KMS-11 (cell line): ENCODE data around the gene ACVR1.

Experiments used
- H2AFZ ChIP-seq: fragments of 200-600 bp; sonication (generic); 2 replicates; pipeline ENCODE4 v1.6.1; 2016; ENCODE audit warnings: antibody characterized with exemption, mixed run types, low read depth
- H3K27ac ChIP-seq: fragments of 200-600 bp; sonication (generic); 2 replicates; pipeline ENCODE4 v1.6.1; 2016; ENCODE audit warnings: mild to moderate bottlenecking, mixed run types
- H3K27me3 ChIP-seq: fragments of 200-600 bp; sonication (generic); 2 replicates; pipeline ENCODE4 v1.6.1; 2017; ENCODE audit warnings: mild to moderate bottlenecking, low read depth, mixed run types, moderate library complexity; ENCODE audit not compliant: insufficient read depth
- H3K36me3 ChIP-seq: fragments of 200-600 bp; sonication (generic); 2 replicates; pipeline ENCODE4 v1.6.1; 2017; ENCODE audit warnings: mild to moderate bottlenecking, mixed run types; ENCODE audit not compliant: insufficient read depth
- H3K4me1 ChIP-seq: fragments of 200-600 bp; sonication (generic); 2 replicates; pipeline ENCODE4 v1.6.1; 2016; ENCODE audit warnings: mild to moderate bottlenecking, low read depth, mixed run types; ENCODE audit not compliant: poor library complexity, severe bottlenecking
- H3K4me2 ChIP-seq: fragments of 200-600 bp; sonication (generic); 2 replicates; pipeline ENCODE4 v1.7.0; 2016; ENCODE audit warnings: mild to moderate bottlenecking, mixed run types
- H3K4me3 ChIP-seq: fragments of 200-600 bp; sonication (generic); IDR thresholded peaks from 2 replicates; pipeline ENCODE4 v1.6.1; 2017; ENCODE audit warnings: low read depth, low read length, mixed read lengths; ENCODE audit not compliant: insufficient read depth
- H3K79me2 ChIP-seq: fragments of 200-600 bp; sonication (generic); 2 replicates; pipeline ENCODE4 v1.6.1; 2016; ENCODE audit warnings: low read depth, mixed run types; ENCODE audit not compliant: insufficient read depth
- H3K9ac ChIP-seq: fragments of 200-600 bp; sonication (generic); 2 replicates; pipeline ENCODE4 v1.6.1; 2016; ENCODE audit warnings: mild to moderate bottlenecking, mixed run types
- H4K20me1 ChIP-seq: fragments of 200-600 bp; sonication (generic); 2 replicates; pipeline ENCODE4 v1.6.1; 2016; ENCODE audit warnings: mild to moderate bottlenecking, mixed run types; ENCODE audit not compliant: insufficient read depth
- TF ChIP-seq, protein P1 (sequence below): fragments of 200-600 bp; sonication (generic); conservative IDR thresholded peaks from 2 replicates; pipeline ENCODE4 v1.6.1; 2017; ENCODE audit warnings: low read depth, mild to moderate bottlenecking, antibody characterized with exemption, low read length, moderate library complexity, mixed read lengths

Gene ACVR1

GRCh38 chr2:157746234-157746950 is 129.7 kb downstream of the ACVR1 start:
- Histone ChIP-seq H3K4me3 (no peak overlapping the region), H3K36me3 (no peaks in the 10 kb centered on the region), H3K27me3 (no peaks in the 10 kb centered on the region), H3K4me2 (no peak overlapping the region), H3K4me1 (no peaks in the 10 kb centered on the region), H3K27ac (no peak overlapping the region), H4K20me1 (no peaks in the 10 kb centered on the region), H3K9ac (no peak overlapping the region), H2AFZ (no peak overlapping the region), H3K79me2 (no peaks in the 10 kb centered on the region)
- TF ChIP-seq, protein P1, sequence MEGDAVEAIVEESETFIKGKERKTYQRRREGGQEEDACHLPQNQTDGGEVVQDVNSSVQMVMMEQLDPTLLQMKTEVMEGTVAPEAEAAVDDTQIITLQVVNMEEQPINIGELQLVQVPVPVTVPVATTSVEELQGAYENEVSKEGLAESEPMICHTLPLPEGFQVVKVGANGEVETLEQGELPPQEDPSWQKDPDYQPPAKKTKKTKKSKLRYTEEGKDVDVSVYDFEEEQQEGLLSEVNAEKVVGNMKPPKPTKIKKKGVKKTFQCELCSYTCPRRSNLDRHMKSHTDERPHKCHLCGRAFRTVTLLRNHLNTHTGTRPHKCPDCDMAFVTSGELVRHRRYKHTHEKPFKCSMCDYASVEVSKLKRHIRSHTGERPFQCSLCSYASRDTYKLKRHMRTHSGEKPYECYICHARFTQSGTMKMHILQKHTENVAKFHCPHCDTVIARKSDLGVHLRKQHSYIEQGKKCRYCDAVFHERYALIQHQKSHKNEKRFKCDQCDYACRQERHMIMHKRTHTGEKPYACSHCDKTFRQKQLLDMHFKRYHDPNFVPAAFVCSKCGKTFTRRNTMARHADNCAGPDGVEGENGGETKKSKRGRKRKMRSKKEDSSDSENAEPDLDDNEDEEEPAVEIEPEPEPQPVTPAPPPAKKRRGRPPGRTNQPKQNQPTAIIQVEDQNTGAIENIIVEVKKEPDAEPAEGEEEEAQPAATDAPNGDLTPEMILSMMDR: no peak

DNA sequence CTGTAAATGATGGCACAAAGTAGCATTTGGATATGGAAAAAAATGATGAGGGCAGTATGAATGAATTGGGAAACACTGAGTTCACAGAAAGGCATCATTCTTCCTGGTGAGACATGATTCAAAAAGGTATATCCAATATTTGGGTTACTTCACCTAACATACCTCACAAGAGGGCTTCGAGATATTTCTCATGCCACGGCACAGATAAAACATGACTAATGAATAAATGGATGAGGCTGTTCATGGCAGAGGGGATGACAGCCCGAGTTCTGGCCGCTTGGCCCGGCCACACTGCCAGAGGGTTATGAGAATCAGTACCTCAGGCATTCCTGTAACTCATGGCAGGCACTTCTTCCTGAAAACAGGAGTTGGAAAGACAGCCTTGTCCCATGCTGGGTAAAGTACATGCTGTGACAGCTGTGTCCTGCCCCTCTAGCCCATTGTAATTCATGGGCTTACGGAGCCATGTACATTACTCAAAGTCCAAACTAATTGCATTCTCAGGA is 131.5 kb downstream of the ACVR1 start:
- H3K4me1 ChIP-seq: no peaks in the 10 kb centered on the region
- H3K9ac ChIP-seq: no peak overlapping the region
- no peaks in the 10 kb centered on the region for H3K27me3 ChIP-seq
- no peak overlapping the region for H3K4me2 ChIP-seq
- no peaks in the 10 kb centered on the region for H3K36me3 ChIP-seq
- TF ChIP-seq, protein P1: no peak
- no peak overlapping the region for H2AFZ ChIP-seq
- H3K27ac ChIP-seq: no peak overlapping the region
- no peaks in the 10 kb centered on the region for H4K20me1 ChIP-seq
- no peaks in the 10 kb centered on the region for H3K79me2 ChIP-seq
- H3K4me3 ChIP-seq: no peak overlapping the region

GRCh38 chr2:157743051-157743450 is 133.1 kb downstream of the ACVR1 start:
- Histone ChIP-seq H3K36me3 (no peaks in the 10 kb centered on the region), H3K4me1 (peaks cover 15% of the 10 kb centered on the region), H3K4me2 (no peak overlapping the region), H2AFZ (no peak overlapping the region), H4K20me1 (no peaks in the 10 kb centered on the region), H3K27ac (no peak overlapping the region), H3K4me3 (no peak overlapping the region), H3K79me2 (no peaks in the 10 kb centered on the region), H3K9ac (no peak overlapping the region), H3K27me3 (no peaks in the 10 kb centered on the region)
- TF ChIP-seq, protein P1: no peak

DNA sequence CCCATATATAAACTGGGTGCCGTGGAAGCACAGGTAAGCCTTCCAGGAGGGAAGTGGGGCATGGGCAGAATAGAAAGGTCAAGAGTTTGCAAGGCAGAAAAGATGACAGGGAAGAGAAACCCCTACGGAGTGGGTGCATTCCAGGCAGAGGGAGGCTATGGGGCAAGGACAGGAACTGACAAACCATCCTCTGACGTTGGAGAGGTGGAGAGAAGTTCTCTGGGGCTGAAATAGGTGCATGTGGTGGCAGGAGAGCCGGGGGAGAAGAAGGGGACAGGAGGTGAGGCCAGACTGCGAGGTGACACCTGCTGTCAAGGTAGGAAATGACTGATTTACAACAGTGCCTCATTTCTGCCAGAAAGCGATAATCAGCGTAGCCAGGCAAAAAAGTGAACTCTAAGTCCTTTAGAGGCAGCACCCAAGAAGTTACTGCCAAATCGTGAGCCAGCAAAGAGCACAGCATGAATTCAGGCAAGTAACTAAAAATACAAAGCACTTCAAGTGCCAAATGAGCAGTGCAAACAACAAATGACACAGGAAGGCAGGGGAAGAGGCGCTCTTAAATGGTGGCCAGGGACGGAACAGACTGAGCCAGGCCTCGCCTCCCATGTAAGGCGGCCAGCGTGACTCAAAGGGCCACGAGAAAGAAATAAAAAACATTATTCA is 134.2 kb downstream of the ACVR1 start:
- Histone ChIP-seq H4K20me1 (no peaks in the 10 kb centered on the region), H3K4me1 (peaks cover 15% of the 10 kb centered on the region), H3K27ac (no peak overlapping the region), H3K27me3 (no peaks in the 10 kb centered on the region), H3K4me3 (no peak overlapping the region), H3K79me2 (no peaks in the 10 kb centered on the region), H3K4me2 (no peak overlapping the region), H3K9ac (no peak overlapping the region), H2AFZ (no peak overlapping the region), H3K36me3 (peaks cover under 1% of the 10 kb centered on the region; the same call in 1 of the 2 replicates)
- TF ChIP-seq, protein P1: no peak
